Erythroblast (primary cell): Measurements from ENCODE around the gene DKKL1.

ENCODE experiments used
- GATA1 ChIP-seq: IDR thresholded peaks from 2 replicates; pipeline ENCODE4 v1.6.1; 2011; ENCODE audit warnings: low read depth, mild to moderate bottlenecking, control low read depth, low read length, moderate library complexity
- POLR2A ChIP-seq: IDR thresholded peaks from 2 replicates; pipeline ENCODE4 v1.6.1; 2011; ENCODE audit warnings: mild to moderate bottlenecking, low read length

GRCh38 chr19:49340865-49341718 is 22.6 kb upstream of the DKKL1 start:
- TF ChIP-seq POLR2A (no peak), GATA1 (no peak)
